Erythroblast (primary cell): Measurements from ENCODE around the gene HOXB6.

Experiments used
- GATA1 ChIP-seq: IDR thresholded peaks from 2 replicates; pipeline ENCODE4 v1.6.1; 2011; ENCODE audit warnings: low read depth, mild to moderate bottlenecking, control low read depth, low read length, moderate library complexity
- POLR2A ChIP-seq: IDR thresholded peaks from 2 replicates; pipeline ENCODE4 v1.6.1; 2011; ENCODE audit warnings: mild to moderate bottlenecking, low read length

- no peak for TF ChIP-seq POLR2A
- no peak for TF ChIP-seq GATA1
Measured at GRCh38 chr17:48628649-48629410, 24.0 kb upstream of the HOXB6 start.
